Lower lobe of right lung (tissue), 2 donors: ENCODE results near the gene PPP1R36. TPM values are rescaled to one million over a fixed set of nuclear protein-coding genes. Genes with fewer than 3 reads are reported as not detected.

Source experiments
- ATAC-seq, 2 donors: fragments of 200-7000 bp; cut with Tn5 transposase; one replicate each; pipeline ENCODE4 v1.9.1; 2020 to 2022; ENCODE audit warnings: mild to moderate bottlenecking in 2 of 2, moderate library complexity in 2 of 2
- DNase-seq: peaks from one replicate; pipeline ENCODE4 v3.0.0-alpha.2; 2020
- H3K27ac ChIP-seq: fragments of 200-600 bp; one replicate; pipeline ENCODE4 v1.8.0; 2022
- H3K27me3 ChIP-seq: fragments of 200-600 bp; one replicate; pipeline ENCODE4 v1.8.0; 2022; ENCODE audit warnings: low read depth
- H3K36me3 ChIP-seq: fragments of 200-600 bp; one replicate; pipeline ENCODE4 v1.8.0; 2022; ENCODE audit warnings: mild to moderate bottlenecking
- H3K4me1 ChIP-seq: fragments of 200-600 bp; one replicate; pipeline ENCODE4 v1.8.0; 2022
- H3K4me3 ChIP-seq: fragments of 200-600 bp; one replicate; pipeline ENCODE4 v1.8.0; 2022; ENCODE audit warnings: mild to moderate bottlenecking
- H3K9me3 ChIP-seq: fragments of 200-600 bp; one replicate; pipeline ENCODE4 v1.8.0; 2022
- CTCF ChIP-seq: fragments of 200-600 bp; IDR thresholded peaks from one replicate; pipeline ENCODE4 v1.8.0; 2022; ENCODE audit warnings: antibody characterized with exemption, mild to moderate bottlenecking
- intact Hi-C: fragments of 100-400 bp; cut with DNase I; formaldehyde crosslinking; loops from one replicate; pipeline ENCODE4 v1.11.0; 2022
- total RNA-seq: library from RNA; stranded (reverse); fragmentation: NEBNext Ultra II Directional; extraction: Animal tissue kit (Norgen Biotek cat#: 25700); gene quantifications from one replicate; pipeline ENCODE4 v1.2.1, GENCODE V29; 2021
- donor health status: DM: no; HTN: yes; CAD: no; lungs with severe emphysema.

The PPP1R36 gene
- total RNA-seq, 1 donor from 2014 or later = 0.97 TPM

- no peaks in the 10 kb centered on the region for H3K36me3 ChIP-seq
- H3K4me1 ChIP-seq = no peaks in the 10 kb centered on the region
- intact Hi-C loops = no loop called here
- H3K4me3 ChIP-seq = no peak overlapping the region
- no peak for DNase-seq
- H3K27ac ChIP-seq = no peak overlapping the region
- no peaks in the 10 kb centered on the region for H3K9me3 ChIP-seq
- TF ChIP-seq CTCF = no peak
- no peaks in the 10 kb centered on the region for H3K27me3 ChIP-seq
- ATAC-seq = no peak
Measured at GRCh38 chr14:64577211-64577610, 27.4 kb downstream of the PPP1R36 start.

GRCh38 chr14:64580467-64580866, 30.7 kb downstream of the PPP1R36 start:
- no peak for ATAC-seq
- H3K4me3 ChIP-seq = no peak overlapping the region

GRCh38 chr14:64581363-64581762, 31.6 kb downstream of the PPP1R36 start:
- Histone ChIP-seq H3K9me3 (no peaks in the 10 kb centered on the region), H3K36me3 (no peaks in the 10 kb centered on the region), H3K27me3 (no peaks in the 10 kb centered on the region), H3K4me1 (no peaks in the 10 kb centered on the region), H3K27ac (no peak overlapping the region), H3K4me3 (no peak overlapping the region)
- intact Hi-C loops = no loop called here
- TF ChIP-seq CTCF = no peak
- DNase-seq (no peak), ATAC-seq (no peak)

More at GRCh38 chr14:64580467-64580866, 30.7 kb downstream of the PPP1R36 start:
- Histone ChIP-seq H3K27me3 (no peaks in the 10 kb centered on the region), H3K27ac (no peak overlapping the region), H3K4me1 (no peaks in the 10 kb centered on the region), H3K9me3 (no peaks in the 10 kb centered on the region), H3K36me3 (no peaks in the 10 kb centered on the region)
- DNase-seq = no peak
- TF ChIP-seq CTCF = no peak
- intact Hi-C loops = no loop called here

GRCh38 chr14:64581817-64582216, 32.1 kb downstream of the PPP1R36 start:
- no peak overlapping the region for H3K4me3 ChIP-seq
- no peak for ATAC-seq
- intact Hi-C loops = no loop called here

GRCh38 chr14:64584190-64584589, 34.4 kb downstream of the PPP1R36 start:
- no peak for TF ChIP-seq CTCF
- H3K9me3 ChIP-seq = no peaks in the 10 kb centered on the region
- ATAC-seq = no peak

More at GRCh38 chr14:64581817-64582216, 32.1 kb downstream of the PPP1R36 start:
- Histone ChIP-seq H3K27me3 (no peaks in the 10 kb centered on the region), H3K36me3 (no peaks in the 10 kb centered on the region), H3K4me1 (no peaks in the 10 kb centered on the region), H3K9me3 (no peaks in the 10 kb centered on the region), H3K27ac (no peak overlapping the region)
- no peak for TF ChIP-seq CTCF
- no peak for DNase-seq

GRCh38 chr14:64591809-64592208, 42.0 kb downstream of the PPP1R36 start:
- TF ChIP-seq CTCF = no peak
- no peak overlapping the region for H3K4me3 ChIP-seq
- no peaks in the 10 kb centered on the region for H3K9me3 ChIP-seq
- no peaks in the 10 kb centered on the region for H3K36me3 ChIP-seq
- DNase-seq = no peak
- intact Hi-C loops = no loop called here
- no peak overlapping the region for H3K27ac ChIP-seq
- H3K4me1 ChIP-seq = no peaks in the 10 kb centered on the region
- H3K27me3 ChIP-seq = no peaks in the 10 kb centered on the region
- ATAC-seq = no peak

More at GRCh38 chr14:64584190-64584589, 34.4 kb downstream of the PPP1R36 start:
- Histone ChIP-seq H3K4me1 (no peaks in the 10 kb centered on the region), H3K27ac (no peak overlapping the region), H3K27me3 (no peaks in the 10 kb centered on the region), H3K36me3 (no peaks in the 10 kb centered on the region), H3K4me3 (no peak overlapping the region)
- intact Hi-C loops = no loop called here
- no peak for DNase-seq
